Fibroblast of lung (primary cell): ENCODE measurements around the gene CAPN12.
"Not testable (repeated sequence)": the region's sequence is repeated elsewhere in the genome, so short reads cannot be mapped to it uniquely, and the experiment has no call there.

ENCODE experiments used
- EZH2 ChIP-seq: IDR thresholded peaks from 2 replicates; pipeline ENCODE4 v1.5.1; 2012; ENCODE audit warnings: low read length, control low read depth, mild to moderate bottlenecking; ENCODE audit errors: missing control alignments
- TF ChIP-seq, protein P1 (sequence below), 2 donors: IDR thresholded peaks in 1 of 2; conservative IDR thresholded peaks in 1 of 2; 1 replicate in 1 of 2; 2 replicates in 1 of 2; pipeline ENCODE4 v1.5.1; 2011 to 2012; ENCODE audit warnings: low read length in 2 of 2, control low read depth in 1 of 2, inconsistent platforms in 1 of 2, low read depth in 1 of 2, mild to moderate bottlenecking in 1 of 2

DNA sequence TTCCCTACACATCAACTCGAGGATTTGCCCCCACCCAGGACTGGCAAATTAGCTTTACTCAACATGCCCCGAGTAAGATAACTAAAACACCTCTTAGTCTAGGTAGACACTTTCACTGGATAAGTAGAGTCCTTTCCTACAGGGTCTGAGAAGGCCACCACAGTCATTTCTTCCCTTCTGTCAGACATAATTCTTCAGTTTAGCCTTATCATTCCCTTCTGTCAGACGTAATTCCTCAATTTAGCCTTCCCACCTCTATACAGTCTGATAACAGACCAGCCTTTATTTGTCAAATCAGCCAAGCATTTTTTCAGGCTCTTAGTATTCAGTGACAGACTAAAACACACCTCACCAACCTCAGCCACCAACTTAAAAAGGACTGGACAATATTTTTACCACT is 9.5 kb upstream of the CAPN12 start:
- TF ChIP-seq, protein P1, sequence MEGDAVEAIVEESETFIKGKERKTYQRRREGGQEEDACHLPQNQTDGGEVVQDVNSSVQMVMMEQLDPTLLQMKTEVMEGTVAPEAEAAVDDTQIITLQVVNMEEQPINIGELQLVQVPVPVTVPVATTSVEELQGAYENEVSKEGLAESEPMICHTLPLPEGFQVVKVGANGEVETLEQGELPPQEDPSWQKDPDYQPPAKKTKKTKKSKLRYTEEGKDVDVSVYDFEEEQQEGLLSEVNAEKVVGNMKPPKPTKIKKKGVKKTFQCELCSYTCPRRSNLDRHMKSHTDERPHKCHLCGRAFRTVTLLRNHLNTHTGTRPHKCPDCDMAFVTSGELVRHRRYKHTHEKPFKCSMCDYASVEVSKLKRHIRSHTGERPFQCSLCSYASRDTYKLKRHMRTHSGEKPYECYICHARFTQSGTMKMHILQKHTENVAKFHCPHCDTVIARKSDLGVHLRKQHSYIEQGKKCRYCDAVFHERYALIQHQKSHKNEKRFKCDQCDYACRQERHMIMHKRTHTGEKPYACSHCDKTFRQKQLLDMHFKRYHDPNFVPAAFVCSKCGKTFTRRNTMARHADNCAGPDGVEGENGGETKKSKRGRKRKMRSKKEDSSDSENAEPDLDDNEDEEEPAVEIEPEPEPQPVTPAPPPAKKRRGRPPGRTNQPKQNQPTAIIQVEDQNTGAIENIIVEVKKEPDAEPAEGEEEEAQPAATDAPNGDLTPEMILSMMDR (conservative IDR thresholded peaks at IDR 0.05 in 1 of 2, IDR thresholded peaks at IDR 0.05 in 1 of 2; ENCODE audit: low read depth in 1 of 2, low read length in 2 of 2): not testable (repeated sequence)
- TF ChIP-seq EZH2: not testable (repeated sequence)
